Measurements from ENCODE around the gene FNBP1. TPM values are rescaled to one million over a fixed set of nuclear protein-coding genes. Genes with fewer than 3 reads are reported as not detected.

Gene FNBP1
- total and polyA plus RNA-seq, 10 of the 15 experiments (the other 5 are each of a cell fraction or from before 2014, with no cell fraction given), result 64.5 to 353 (median 179) TPM

- no peaks in the 10 kb centered on the region for H3K27me3 ChIP-seq (replicated peaks in 1 of 2; ENCODE audit: control insufficient read depth in 2 of 2, insufficient read depth in 2 of 2, low read length in 1 of 2)
- CTCF ChIA-PET, result no interaction called here
- intact Hi-C loops (cut with micrococcal nuclease; ENCODE audit: unreplicated experiment), result no loop called here
- no peak overlapping the region for H3K27ac ChIP-seq (ENCODE audit: control insufficient read depth, insufficient read depth)
- no peaks in the 10 kb centered on the region; the same call in 1 of the 2 replicates for H4K20me1 ChIP-seq (ENCODE audit: control insufficient read depth, insufficient read depth)
- POLR2A ChIA-PET, result no interaction called here
- in situ Hi-C loops (cut with MboI), result loop anchor here (10.0 kb wide), 1 partner anchor 366 kb away; no protein-coding TSS in a partner anchor
- DNase-seq (ENCODE audit: low read depth, low spot score), result no peak
- ATAC-seq, result no peak
- peaks cover 0 to 3% of the 10 kb centered on the region in 2 experiments; a peak in 2 of 4 replicates for H3K36me3 ChIP-seq (ENCODE audit: control insufficient read depth in 2 of 2, insufficient read depth in 2 of 2, low read length in 1 of 2)
- no peaks in the 10 kb centered on the region for H3K9me3 ChIP-seq (replicated peaks; ENCODE audit: control insufficient read depth, insufficient read depth, low read length)
- TF ChIP-seq YBX1 (IDR thresholded peaks at IDR 0.05), result no peak
- no peak for TF ChIP-seq SREBF2 (IDR thresholded peaks at IDR 0.05; ENCODE audit: low read length)
- TF ChIP-seq SMAD5 (IDR thresholded peaks at IDR 0.05; ENCODE audit: low read depth), result no peak
- TF ChIP-seq ZSCAN29 (IDR thresholded peaks at IDR 0.05), result no peak
- TF ChIP-seq MXI1 (IDR thresholded peaks at IDR 0.05; ENCODE audit: low read depth, low read length), result no peak
- no peak for TF ChIP-seq HDAC2 (IDR thresholded peaks at IDR 0.05)
- TF ChIP-seq ZBTB11 (CRISPR knock-in tag; IDR thresholded peaks at IDR 0.05), result no peak
- no peak for TF ChIP-seq ZBTB40 (IDR thresholded peaks at IDR 0.05; ENCODE audit: borderline replicate concordance)
- no peak overlapping the region for H3K9ac ChIP-seq (ENCODE audit: control insufficient read depth, insufficient read depth, low read length)
- H3K4me2 ChIP-seq (ENCODE audit: control insufficient read depth, insufficient read depth), result no peak overlapping the region
- H3K4me1 ChIP-seq (ENCODE audit: control insufficient read depth, insufficient read depth, low read length), result peaks cover 6% of the 10 kb centered on the region
- no peak overlapping the region for H2AFZ ChIP-seq (ENCODE audit: control insufficient read depth, low read depth, low read length)
- no peak for FAIRE-seq
- SMC1A ChIA-PET (ENCODE audit: uncharacterized antibody, unreplicated experiment), result no interaction called here
- RAD21 ChIA-PET (ENCODE audit: unreplicated experiment), result interaction anchor here (0.5 kb wide), 1 partner anchor 251 kb away, joined by 4 read pairs; no protein-coding TSS in a partner anchor
- no peaks in the 10 kb centered on the region for H3K79me2 ChIP-seq (ENCODE audit: control insufficient read depth, insufficient read depth, low read length)
- WGBS (ENCODE audit: insufficient coverage, insufficient replicate concordance, low lambda C conversion rate, missing lambda C conversion rate), result 80% methylated on average over 17 of the region's 17 CpGs
- no peak overlapping the region for H3K4me3 ChIP-seq
- BruUV-seq (replicated peaks), result no TSS peak
These were observed 163.8 kb downstream of the FNBP1 start for GRCh38 chr9:129879103-129879699.
